ENCODE results near the gene CDCA7.
"Not testable (repeated sequence)": the region's sequence is repeated elsewhere in the genome, so short reads cannot be mapped to it uniquely, and the experiment has no call there.

DNA sequence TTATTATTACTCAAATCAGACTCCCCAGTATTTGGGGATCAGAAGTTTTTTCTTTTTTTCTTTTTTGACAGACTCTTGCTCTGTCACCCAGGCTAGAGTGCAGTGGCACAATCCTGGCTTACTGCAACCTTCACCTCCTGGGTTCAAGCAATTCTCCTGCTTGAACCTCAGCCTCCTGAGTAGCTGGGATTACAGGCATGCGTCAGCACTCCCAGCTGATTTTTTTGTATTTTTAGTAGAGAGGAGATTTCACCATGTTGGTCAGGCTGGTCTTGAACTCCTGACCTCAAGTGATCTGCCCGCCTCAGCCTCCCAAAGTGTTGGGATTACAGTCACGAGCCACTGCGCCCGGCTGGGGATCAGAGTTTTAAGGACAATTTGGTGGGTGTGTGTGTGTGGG is 45.3 kb upstream of the CDCA7 start:
- TF ChIP-seq, protein P1, sequence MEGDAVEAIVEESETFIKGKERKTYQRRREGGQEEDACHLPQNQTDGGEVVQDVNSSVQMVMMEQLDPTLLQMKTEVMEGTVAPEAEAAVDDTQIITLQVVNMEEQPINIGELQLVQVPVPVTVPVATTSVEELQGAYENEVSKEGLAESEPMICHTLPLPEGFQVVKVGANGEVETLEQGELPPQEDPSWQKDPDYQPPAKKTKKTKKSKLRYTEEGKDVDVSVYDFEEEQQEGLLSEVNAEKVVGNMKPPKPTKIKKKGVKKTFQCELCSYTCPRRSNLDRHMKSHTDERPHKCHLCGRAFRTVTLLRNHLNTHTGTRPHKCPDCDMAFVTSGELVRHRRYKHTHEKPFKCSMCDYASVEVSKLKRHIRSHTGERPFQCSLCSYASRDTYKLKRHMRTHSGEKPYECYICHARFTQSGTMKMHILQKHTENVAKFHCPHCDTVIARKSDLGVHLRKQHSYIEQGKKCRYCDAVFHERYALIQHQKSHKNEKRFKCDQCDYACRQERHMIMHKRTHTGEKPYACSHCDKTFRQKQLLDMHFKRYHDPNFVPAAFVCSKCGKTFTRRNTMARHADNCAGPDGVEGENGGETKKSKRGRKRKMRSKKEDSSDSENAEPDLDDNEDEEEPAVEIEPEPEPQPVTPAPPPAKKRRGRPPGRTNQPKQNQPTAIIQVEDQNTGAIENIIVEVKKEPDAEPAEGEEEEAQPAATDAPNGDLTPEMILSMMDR (IDR thresholded peaks at IDR 0.05): not testable (repeated sequence)
- TF ChIP-seq POLR2A (IDR thresholded peaks at IDR 0.05): not testable (repeated sequence)
